Measurements from ENCODE around the gene B4GALNT1.
"Not testable (repeated sequence)": the region's sequence is repeated elsewhere in the genome, so short reads cannot be mapped to it uniquely, and the experiment has no call there.

The B4GALNT1 gene

GRCh38 chr12:57636731-57637130 lies 3.7 kb upstream of the B4GALNT1 start:
- DNase-seq, result not testable (repeated sequence)

GRCh38 chr12:57632073-57632957 lies 686 bp downstream of the B4GALNT1 start:
- DNase-seq, result no peak

GRCh38 chr12:57631566-57632072 lies 1.4 kb downstream of the B4GALNT1 start:
- DNase-seq, result no peak

DNA sequence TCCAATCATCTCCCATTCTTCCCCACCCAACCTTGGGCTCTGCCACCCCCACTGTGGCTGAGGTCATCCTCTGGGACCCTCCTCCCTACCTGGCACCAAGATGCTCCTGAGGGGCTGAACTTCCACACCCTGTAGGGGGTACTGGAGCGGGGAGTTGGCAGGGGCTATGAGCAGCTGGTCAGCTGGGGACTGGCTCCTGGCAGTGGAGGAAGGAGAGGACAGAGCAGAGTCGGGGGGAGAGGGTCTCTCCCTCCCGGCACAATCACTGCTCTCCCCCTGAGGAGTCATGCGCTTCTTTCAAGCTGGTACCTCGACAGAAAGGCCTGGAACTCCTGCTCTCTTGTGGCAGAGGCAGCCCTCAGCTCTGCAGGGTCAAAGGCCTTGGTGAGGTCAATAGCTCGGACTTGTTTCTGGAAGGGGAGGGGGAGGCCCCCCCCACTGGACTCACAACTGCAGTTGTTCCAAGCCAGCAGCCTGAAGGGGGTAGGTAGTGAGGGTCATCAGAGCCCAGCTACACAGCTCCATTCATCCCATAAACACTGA lies 2.0 kb downstream of the B4GALNT1 start:
- DNase-seq, result no peak

DNA sequence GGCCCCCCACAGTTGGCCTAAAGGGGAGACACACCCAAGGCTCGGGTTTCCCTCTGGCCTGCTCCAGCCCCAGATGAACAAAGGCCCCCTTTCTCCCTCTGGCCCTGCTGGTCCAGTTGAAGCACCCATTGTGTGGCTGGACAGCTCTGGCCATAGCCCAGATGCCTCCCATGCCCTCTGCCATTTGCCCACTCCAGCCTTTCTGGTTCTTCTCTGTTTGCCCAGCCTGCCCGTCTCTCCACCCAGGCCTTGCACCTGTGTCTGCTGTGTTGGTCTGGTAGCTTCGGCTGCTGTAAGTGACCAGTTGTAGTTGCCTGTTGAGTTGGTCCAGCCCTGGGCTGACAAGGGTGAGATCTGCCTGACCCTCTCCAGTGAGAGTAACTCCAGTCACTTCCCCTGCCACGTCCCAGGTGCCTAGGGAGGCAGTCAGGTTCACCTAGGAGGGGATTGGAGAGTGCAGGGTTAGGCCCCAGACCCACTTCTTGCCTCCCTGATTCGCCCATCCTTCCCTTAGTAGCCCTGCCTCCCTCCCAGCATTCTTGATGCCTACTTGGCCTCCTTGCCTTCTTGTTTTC lies 3.0 kb downstream of the B4GALNT1 start:
- DNase-seq, result no peak

GRCh38 chr12:57628280-57629191 lies 4.5 kb downstream of the B4GALNT1 start:
- DNase-seq, result no peak

DNA sequence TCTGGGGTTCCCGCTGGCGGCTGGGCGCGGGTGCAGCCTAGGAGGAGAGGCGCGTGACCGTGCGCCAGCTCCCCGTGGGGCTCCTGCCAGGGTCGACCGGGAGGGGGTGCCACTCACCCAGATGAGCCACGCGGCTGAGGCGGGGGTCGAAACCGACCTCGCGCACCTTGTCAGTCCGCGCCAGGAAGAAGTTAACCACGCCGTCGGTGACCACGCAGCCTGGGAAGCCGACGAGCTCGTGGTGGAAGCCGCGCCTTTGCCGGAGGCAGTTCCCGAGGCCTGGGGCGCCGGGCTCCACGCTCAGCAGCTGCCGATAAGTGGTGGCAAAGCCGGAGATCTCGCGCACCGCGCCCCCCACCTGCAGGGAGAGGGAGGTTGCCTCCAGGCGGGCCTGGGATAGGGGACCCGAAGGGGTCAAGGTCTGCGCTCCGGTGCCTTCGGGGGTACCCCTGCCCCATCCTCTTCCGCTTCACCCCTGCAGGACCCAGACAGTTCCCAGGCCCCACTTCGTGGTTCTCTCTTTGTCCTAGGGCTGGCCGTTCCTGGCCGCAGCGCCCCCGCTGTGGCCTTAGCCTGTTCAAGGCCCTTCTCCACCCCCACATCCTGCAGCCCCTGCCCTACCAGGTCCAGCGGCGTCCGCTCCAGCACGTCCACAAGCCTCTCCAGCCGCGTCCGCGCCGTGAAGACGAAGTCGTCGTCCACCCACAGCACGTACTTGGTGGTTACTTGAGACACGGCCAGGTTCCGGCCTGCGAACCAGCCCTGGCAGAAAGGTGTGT lies 5.3 kb downstream of the B4GALNT1 start:
- DNase-seq, result no peak

GRCh38 chr12:57626921-57627445 lies 6.0 kb downstream of the B4GALNT1 start:
- DNase-seq, result no peak

DNA sequence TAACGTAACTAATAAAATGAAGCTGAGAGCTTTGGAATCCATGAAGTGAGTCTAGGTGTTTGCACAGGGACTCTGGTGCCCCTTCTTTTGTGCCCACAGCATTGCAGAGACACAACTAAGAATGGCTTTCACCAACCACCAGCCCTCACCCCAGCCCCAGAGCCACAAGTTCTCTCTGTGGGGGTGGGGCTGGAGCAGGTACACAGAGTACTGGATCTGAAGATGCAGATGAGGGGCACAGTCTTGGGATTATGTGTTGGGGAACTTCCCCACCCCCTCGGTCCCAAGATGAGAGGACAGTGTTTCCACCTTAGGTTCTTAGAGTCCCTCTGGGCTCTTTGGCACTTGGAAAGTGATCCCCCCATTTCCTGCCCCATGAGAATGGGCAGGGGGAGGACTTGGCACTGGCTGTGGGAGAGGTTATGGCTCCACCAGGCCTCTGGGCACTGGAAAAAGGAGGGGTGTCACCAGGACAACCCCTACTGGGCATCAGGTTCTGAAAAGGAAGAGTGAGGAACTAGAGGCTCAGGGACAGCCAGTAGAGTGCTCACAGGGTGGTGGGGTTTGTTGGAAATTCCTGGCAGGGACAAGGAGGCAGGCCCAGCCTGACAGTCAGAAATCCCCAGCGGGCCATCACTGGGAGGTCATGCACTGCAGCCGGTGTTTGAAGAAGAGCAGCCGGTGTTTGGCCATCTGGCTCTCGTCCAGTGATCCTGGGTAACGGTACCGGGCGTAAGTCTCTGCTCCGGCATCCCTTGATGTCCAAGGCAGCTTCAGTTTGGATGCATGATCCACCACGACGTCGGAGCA lies 6.7 kb downstream of the B4GALNT1 start:
- DNase-seq, result no peak

- no peak for DNase-seq
These were observed 7.6 kb downstream of the B4GALNT1 start for GRCh38 chr12:57625261-57626032.

GRCh38 chr12:57624441-57625220 lies 8.4 kb downstream of the B4GALNT1 start:
- DNase-seq, result no peak

DNA sequence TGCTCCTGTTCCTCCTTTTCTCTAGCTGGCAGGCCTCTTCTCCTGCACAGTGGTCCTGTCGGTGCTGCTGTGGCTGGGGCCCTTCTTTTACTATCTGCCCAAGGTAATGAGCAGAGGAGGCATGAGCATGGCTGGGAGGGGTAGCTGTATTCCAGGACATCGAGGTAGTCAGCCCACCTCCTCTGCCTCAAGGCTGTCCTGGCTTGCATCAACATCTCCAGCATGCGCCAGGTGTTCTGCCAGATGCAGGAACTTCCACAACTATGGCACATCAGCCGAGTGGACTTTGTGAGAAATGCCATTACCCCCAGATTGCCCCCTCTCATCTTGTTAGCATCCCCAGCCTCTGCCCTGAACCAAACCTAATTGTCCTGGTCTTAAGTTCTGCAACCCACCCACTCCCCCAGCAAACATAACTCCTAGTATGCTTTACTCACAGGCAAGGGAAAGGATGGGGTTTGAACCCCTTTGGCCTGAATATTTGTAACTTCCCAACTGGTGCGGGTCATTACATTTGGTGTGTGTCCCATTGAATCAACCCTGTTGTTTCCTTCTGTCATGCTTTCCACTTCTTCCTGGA lies 9.1 kb downstream of the B4GALNT1 start:
- no peak for DNase-seq

DNA sequence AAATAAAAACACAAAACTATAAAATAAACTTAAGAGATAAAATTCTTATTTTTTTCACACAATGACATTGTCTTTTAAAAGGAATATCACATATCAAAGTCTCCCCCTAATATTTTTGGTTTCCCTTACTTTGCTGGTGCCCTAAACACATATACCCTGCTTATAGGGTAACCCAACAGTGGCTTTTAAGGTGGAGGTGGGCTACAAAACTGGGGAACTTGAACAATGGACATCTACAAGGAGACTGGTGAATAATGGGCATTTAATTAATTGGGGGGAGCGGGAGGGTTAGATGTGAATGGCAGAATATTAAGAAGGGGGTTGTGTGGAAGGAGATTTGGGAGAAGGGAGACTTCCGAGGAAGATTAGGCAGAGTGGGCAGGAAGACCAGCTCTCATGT lies 9.6 kb downstream of the B4GALNT1 start:
- DNase-seq, result no peak

DNA sequence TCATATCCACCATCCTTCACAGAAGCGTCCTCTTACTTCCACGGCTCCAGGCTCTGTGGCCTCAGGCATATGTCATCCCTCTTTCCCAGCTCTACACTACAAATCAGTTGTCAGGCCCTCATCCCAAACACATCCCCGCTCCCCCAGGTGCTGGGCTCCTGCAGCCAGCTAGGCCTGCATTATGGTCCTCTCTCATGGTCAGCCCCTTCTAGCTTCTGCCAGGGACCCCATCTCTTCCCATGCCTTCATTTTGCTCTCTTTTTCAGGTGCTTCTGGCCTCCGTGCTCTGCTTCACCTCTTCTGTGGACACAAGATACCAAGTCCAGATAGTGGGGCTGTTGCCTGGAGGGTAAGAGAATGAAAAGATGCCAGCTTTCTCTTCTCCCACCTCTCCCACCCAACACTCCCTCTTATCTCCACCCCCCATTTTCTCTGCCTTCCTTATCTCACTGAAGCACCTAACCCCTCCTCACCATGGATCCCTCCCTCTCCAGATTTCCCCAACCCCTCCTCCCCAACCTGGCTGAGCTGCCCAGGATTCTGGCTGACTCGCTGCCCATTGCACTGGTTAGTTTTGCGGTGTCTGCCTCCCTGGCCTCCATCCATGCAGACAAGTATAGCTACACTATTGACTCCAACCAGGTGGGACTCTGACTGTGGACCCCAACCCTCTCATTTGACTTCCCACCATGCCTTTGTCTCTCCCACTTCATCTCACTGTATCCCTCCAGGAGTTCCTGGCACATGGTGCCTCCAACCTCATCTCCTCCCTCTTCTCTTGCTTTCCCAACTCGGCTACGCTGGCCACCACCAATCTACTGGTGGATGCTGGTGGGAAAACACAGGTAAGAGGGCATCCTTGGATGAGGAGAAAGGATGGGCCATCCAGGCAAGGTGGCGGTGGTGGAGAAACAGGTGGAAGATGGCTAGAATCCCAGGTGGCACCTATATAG lies 10.4 kb downstream of the B4GALNT1 start:
- no peak for DNase-seq

- no peak for DNase-seq
These were observed 11.3 kb downstream of the B4GALNT1 start for GRCh38 chr12:57621497-57622292.

DNA sequence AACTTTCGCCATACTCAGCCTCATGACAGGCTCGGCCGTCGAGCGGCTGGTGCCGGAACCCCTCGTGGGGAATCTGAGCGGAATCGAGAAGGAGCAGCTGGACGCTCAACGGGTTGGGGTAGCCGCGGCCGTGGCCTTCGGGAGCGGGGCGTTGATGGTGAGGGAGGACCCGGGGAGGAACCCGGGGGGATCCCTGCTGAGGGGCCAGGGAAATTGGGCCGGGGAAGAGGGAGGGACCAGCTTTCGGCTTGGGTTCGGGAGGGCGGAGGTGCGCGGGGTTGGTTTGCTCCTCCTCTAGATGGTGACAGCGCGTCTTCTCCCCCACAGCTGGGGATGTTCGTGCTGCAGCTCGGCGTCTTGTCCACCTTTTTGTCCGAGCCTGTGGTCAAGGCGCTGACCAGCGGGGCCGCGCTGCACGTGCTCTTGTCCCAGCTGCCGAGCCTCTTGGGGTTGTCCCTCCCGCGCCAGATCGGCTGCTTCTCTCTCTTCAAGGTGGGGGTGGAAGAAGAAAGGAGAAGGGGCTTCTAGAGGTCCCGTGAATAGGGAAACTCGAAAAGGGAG lies 12.0 kb downstream of the B4GALNT1 start:
- DNase-seq, result no peak
